NB4 (cell line): Measurements from ENCODE around the gene HBG2.

Experiments
- CTCF ChIP-seq: IDR thresholded peaks from one replicate; pipeline ENCODE4 v1.5.1; 2012; ENCODE audit warnings: low read depth, low read length
- POLR2A ChIP-seq: IDR thresholded peaks from 2 replicates; pipeline ENCODE4 v1.6.1; 2011; ENCODE audit warnings: mild to moderate bottlenecking; ENCODE audit not compliant: insufficient read length; ENCODE audit errors: extremely low read depth

- TF ChIP-seq CTCF (no peak), POLR2A (no peak)
These were observed 2.2 kb downstream of the HBG2 start for GRCh38 chr11:5252192-5252918.
